Tibial nerve (tissue), 4 donors: ENCODE measurements around the gene KCNRG. TPM values are rescaled to one million over a fixed set of nuclear protein-coding genes. Genes with fewer than 3 reads are reported as not detected.

Experiments used
- DNase-seq, 2 donors: peaks; one replicate each; pipeline ENCODE4 v3.0.0-alpha.2; 2019; ENCODE audit warnings: low spot score in 2 of 2
- H3K27ac ChIP-seq, 4 donors: fragments of 200-600 bp; sonication (generic) in 3 of 4; one replicate each; pipeline ENCODE4 v1.5.1; 2017 to 2019; ENCODE audit warnings: mild to moderate bottlenecking in 1 of 4
- H3K27me3 ChIP-seq, 2 donors: fragments of 200-600 bp; sonication (generic) in 1 of 2; one replicate each; pipeline versions ENCODE4 v1.5.1 to v1.6.0; 2017 to 2019
- H3K36me3 ChIP-seq, 3 donors: fragments of 200-600 bp; sonication (generic); one replicate each; pipeline ENCODE4 v1.5.1; 2018 to 2019
- H3K4me1 ChIP-seq, 4 donors: fragments of 200-600 bp; sonication (generic) in 3 of 4; one replicate each; pipeline ENCODE4 v1.5.1; 2017 to 2019
- H3K4me3 ChIP-seq, 4 donors: fragments of 200-600 bp; sonication (generic) in 3 of 4; one replicate each; pipeline ENCODE4 v1.5.1; 2017 to 2019; ENCODE audit warnings: mild to moderate bottlenecking in 1 of 4, moderate library complexity in 1 of 4
- H3K9me3 ChIP-seq, 4 donors: fragments of 200-600 bp; sonication (generic) in 3 of 4; one replicate each; pipeline ENCODE4 v1.5.1; 2017 to 2019
- EP300 ChIP-seq, 2 donors: sonication (generic); formaldehyde crosslinking; IDR thresholded peaks; one replicate each; pipeline ENCODE4 v1.6.1; 2017; ENCODE audit warnings: antibody characterized with exemption in 2 of 2, mild to moderate bottlenecking in 1 of 2
- POLR2A ChIP-seq, 2 donors: fragments of 450-650 bp; IDR thresholded peaks; one replicate each; pipeline ENCODE4 v1.6.1; 2017; ENCODE audit warnings: antibody characterized with exemption in 2 of 2, mild to moderate bottlenecking in 2 of 2, moderate library complexity in 2 of 2
- WGBS, 2 donors: methylation state at CpG; one replicate each; pipeline ENCODE4 v1.1.5; 2018; 5-methylcytosine and 5-hydroxymethylcytosine counted together
- total RNA-seq, 4 donors: library from RNA; depleted of rRNA; stranded (reverse); fragments of >200 nt; gene quantifications; one replicate each; pipeline ENCODE4 v1.1.0, GENCODE V29; 2016
- TF ChIP-seq, protein P1 (sequence below), 5 experiments: fragments of 200-600 bp in 3 of 5; fragments of 450-650 bp in 2 of 5; sonication (generic) in 3 of 5; IDR thresholded peaks; one replicate each; pipeline ENCODE4 v1.5.1; 2016 to 2019; ENCODE audit warnings: antibody characterized with exemption in 5 of 5, mild to moderate bottlenecking in 3 of 5, moderate library complexity in 2 of 5

KCNRG gene
- total RNA-seq, 4 donors from 2014 or later: 0.60 to 2.4 (median 1.6) TPM

DNA sequence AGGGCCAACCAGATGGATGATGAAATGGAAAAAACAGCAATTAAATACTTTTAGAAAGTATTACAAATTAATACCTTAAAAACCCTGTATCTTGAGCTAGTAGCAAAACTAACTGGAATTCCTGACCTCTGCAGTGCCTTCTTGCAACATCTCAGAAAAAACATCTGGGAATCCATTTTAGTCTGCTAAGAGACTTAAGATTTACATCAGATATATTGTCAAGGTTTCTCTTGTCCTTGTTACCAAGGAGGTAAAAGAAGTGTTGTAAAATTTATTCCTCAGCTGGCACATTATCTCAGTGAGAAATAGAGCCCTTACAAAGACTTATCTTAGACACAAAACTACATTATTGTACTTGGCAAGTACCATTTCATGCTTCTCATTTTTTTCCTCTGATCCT lies 18.5 kb downstream of the KCNRG start:
- no peak for DNase-seq
- H3K4me1 ChIP-seq: peaks cover 0 to 9% (median 0%) of the 10 kb centered on the region in 4 donors
- H3K9me3 ChIP-seq: no peaks in the 10 kb centered on the region
- H3K4me3 ChIP-seq: no peak overlapping the region
- H3K27ac ChIP-seq: peak overlapping the region in 1 of 4 donors; percentile 28
- no peak for TF ChIP-seq POLR2A (IDR thresholded peaks at IDR 0.05)
- TF ChIP-seq, protein P1, sequence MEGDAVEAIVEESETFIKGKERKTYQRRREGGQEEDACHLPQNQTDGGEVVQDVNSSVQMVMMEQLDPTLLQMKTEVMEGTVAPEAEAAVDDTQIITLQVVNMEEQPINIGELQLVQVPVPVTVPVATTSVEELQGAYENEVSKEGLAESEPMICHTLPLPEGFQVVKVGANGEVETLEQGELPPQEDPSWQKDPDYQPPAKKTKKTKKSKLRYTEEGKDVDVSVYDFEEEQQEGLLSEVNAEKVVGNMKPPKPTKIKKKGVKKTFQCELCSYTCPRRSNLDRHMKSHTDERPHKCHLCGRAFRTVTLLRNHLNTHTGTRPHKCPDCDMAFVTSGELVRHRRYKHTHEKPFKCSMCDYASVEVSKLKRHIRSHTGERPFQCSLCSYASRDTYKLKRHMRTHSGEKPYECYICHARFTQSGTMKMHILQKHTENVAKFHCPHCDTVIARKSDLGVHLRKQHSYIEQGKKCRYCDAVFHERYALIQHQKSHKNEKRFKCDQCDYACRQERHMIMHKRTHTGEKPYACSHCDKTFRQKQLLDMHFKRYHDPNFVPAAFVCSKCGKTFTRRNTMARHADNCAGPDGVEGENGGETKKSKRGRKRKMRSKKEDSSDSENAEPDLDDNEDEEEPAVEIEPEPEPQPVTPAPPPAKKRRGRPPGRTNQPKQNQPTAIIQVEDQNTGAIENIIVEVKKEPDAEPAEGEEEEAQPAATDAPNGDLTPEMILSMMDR (IDR thresholded peaks at IDR 0.05): no peak
- TF ChIP-seq EP300 (IDR thresholded peaks at IDR 0.05): no peak
- H3K27me3 ChIP-seq: no peaks in the 10 kb centered on the region
- H3K36me3 ChIP-seq: no peaks in the 10 kb centered on the region

DNA sequence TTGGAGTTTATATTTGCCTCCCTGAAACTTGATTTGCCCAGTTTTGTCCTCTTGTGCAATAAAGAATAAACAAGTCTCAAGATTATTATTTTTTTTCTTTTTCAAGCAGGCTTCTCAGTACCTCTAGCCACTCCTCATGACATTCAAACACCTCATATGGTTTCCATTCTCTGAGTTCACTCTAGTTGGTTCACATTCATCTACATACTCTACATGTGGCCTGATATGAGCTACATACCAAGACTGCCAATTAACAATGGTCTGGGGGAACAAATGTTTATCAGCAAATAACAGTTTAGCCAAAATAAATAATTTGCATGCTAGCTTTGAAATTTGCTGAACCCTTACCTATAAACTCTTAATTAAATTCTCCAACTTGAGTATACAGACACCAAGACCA lies 22.5 kb downstream of the KCNRG start:
- H3K27me3 ChIP-seq: no peaks in the 10 kb centered on the region
- H3K36me3 ChIP-seq: peaks cover 0 to 10% (median 0%) of the 10 kb centered on the region in 3 donors
- no peak overlapping the region for H3K4me3 ChIP-seq
- H3K4me1 ChIP-seq: peaks cover 0 to 9% (median 0%) of the 10 kb centered on the region in 4 donors
- H3K27ac ChIP-seq: no peak overlapping the region
- DNase-seq: no peak
- no peaks in the 10 kb centered on the region for H3K9me3 ChIP-seq
- TF ChIP-seq EP300 (IDR thresholded peaks at IDR 0.05): no peak
- TF ChIP-seq, protein P1 (IDR thresholded peaks at IDR 0.05): no peak

DNA sequence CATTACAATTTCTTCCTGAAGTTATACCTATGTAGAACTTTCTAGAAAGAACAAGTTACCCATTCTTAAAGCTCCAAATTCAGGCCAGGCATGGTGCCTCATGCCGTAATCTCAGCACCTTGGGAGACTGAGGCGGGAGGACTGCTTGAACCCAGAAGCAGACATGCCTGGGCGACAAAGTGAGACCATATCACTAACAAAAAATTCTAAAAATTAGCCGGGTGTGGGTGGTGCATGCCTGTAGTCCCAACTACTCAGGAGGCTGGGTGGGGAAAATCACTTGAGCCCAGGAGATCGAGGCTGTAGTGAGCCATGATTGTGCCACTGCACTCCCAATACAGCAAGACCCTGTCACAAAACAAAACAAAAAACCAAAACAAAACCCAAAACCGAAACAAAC lies 23.0 kb downstream of the KCNRG start:
- H3K9me3 ChIP-seq: no peaks in the 10 kb centered on the region
- DNase-seq: no peak
- peaks cover 0 to 9% (median 0%) of the 10 kb centered on the region in 4 donors for H3K4me1 ChIP-seq
- H3K4me3 ChIP-seq: no peak overlapping the region
- WGBS, 2 donors: 91 to 94% methylated on average over 6 of the region's 6 CpGs
- TF ChIP-seq POLR2A (IDR thresholded peaks at IDR 0.05) (no peak), EP300 (IDR thresholded peaks at IDR 0.05) (no peak)
- TF ChIP-seq, protein P1 (IDR thresholded peaks at IDR 0.05): no peak
- no peaks in the 10 kb centered on the region for H3K27me3 ChIP-seq
- H3K27ac ChIP-seq: no peak overlapping the region
- H3K36me3 ChIP-seq: peaks cover 0 to 10% (median 0%) of the 10 kb centered on the region in 3 donors

DNA sequence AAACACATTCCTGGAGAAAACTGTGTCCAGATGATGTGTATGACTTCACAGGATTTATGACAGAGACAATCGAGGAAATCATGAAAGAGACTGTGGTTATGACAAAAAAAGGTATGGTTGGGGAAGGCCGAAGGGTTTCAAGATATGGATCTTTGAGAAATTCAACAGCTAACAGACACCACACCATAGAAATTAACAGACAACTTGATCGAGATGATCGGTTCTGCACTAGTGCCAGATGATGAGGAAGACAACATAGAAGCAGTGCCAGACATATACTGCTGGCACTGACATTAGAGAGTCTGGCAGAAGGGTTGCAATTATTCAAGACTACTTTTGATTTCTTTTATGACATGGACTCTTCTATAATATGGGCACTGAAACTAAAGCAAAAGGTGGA lies 37.2 kb downstream of the KCNRG start:
- WGBS, 2 donors: 89 to 90% methylated on average over 4 of the region's 4 CpGs
- H3K4me3 ChIP-seq: no peak overlapping the region
- DNase-seq: no peak
- peaks cover 0 to 3% (median 0%) of the 10 kb centered on the region in 4 donors for H3K4me1 ChIP-seq
- H3K27me3 ChIP-seq: no peaks in the 10 kb centered on the region
- H3K27ac ChIP-seq: no peak overlapping the region
- TF ChIP-seq POLR2A (IDR thresholded peaks at IDR 0.05) (no peak), EP300 (IDR thresholded peaks at IDR 0.05) (no peak)
- TF ChIP-seq, protein P1 (IDR thresholded peaks at IDR 0.05): no peak
- H3K36me3 ChIP-seq: peaks cover 0 to 33% (median 0%) of the 10 kb centered on the region in 3 donors
- peaks cover 0 to 10% (median 0%) of the 10 kb centered on the region in 4 donors for H3K9me3 ChIP-seq

DNA sequence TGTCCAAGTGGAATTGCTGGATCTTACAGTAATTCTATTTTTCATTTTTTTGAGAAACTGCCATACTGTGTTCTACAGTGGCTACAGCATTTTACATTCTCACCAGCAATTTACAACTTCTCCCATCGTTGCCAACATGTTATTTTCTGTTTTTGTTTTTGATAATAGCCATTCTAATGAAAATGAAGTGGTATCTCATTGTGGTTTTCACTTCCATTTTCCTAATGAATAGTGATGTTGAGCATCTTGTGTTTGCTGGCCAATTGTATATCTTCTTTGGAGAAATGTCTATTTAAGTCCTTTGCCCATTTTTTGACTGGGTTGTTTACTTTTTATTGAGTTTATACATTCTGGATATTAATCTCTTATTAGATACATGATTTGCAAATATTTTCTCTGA lies 38.6 kb downstream of the KCNRG start:
- peaks cover 0 to 3% (median 0%) of the 10 kb centered on the region in 4 donors for H3K4me1 ChIP-seq
- no peaks in the 10 kb centered on the region for H3K27me3 ChIP-seq
- no peak overlapping the region for H3K27ac ChIP-seq
- H3K36me3 ChIP-seq: peaks cover 0 to 37% (median 0%) of the 10 kb centered on the region in 3 donors
- no peak for TF ChIP-seq EP300 (IDR thresholded peaks at IDR 0.05)
- no peak for TF ChIP-seq POLR2A (IDR thresholded peaks at IDR 0.05)
- TF ChIP-seq, protein P1 (IDR thresholded peaks at IDR 0.05): no peak
- no peak for DNase-seq
- H3K4me3 ChIP-seq: no peak overlapping the region
- peaks cover 0 to 10% (median 0%) of the 10 kb centered on the region in 4 donors for H3K9me3 ChIP-seq
- WGBS, 2 donors: 80 to 88% methylated on average over 1 of the region's 1 CpG
